ENCODE results near the gene IRF3.
"Not testable (repeated sequence)": the region's sequence is repeated elsewhere in the genome, so short reads cannot be mapped to it uniquely, and the experiment has no call there.

IRF3 gene

DNA sequence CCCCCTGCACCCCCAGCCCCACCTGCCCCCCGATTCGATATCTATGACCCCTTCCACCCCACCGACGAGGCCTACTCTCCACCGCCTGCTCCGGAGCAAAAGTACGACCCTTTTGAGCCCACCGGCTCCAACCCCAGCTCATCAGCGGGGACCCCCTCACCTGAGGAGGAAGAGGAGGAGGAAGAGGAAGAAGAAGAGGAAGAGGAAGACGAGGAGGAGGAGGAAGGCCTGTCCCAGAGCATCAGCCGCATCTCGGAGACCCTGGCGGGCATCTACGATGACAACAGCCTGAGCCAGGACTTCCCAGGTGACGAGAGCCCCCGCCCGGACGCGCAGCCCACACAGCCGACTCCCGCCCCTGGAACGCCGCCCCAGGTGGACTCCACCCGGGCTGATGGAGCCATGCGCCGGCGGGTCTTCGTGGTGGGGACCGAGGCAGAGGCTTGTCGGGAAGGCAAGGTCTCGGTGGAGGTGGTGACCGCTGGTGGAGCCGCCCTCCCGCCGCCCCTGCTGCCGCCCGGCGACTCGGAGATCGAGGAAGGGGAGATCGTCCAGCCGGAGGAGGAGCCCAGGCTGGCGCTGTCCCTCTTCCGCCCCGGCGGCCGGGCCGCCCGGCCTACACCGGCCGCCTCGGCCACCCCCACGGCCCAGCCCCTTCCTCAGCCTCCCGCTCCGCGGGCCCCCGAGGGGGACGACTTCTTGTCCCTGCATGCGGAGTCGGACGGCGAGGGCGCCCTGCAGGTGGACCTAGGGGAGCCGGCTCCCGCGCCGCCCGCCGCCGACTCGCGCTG, 14.4 kb downstream of the IRF3 start:
- H3K4me3 ChIP-seq (ENCODE audit: low read depth, low read length), result no peak overlapping the region

DNA sequence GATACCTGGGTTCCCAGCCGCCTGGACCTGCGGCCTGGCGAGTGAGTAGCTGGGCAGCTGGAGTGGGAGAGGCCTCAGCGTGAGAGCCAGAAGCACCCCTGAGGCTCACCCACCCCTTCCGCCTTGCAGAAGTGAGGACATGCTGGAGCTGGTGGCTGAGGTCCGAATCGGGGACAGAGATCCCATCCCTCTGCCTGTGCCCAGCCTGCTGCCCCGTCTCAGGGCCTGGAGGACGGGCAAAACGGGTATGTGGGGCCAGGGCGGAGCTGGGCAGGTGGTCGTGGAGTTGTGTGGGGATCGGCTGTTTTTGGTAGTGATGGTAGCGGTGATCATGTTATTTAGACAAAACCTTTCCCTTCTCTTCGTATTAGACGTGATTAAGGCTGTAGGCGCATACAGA, 19.1 kb downstream of the IRF3 start:
- H3K4me3 ChIP-seq (ENCODE audit: low read depth, low read length), result no peak overlapping the region

DNA sequence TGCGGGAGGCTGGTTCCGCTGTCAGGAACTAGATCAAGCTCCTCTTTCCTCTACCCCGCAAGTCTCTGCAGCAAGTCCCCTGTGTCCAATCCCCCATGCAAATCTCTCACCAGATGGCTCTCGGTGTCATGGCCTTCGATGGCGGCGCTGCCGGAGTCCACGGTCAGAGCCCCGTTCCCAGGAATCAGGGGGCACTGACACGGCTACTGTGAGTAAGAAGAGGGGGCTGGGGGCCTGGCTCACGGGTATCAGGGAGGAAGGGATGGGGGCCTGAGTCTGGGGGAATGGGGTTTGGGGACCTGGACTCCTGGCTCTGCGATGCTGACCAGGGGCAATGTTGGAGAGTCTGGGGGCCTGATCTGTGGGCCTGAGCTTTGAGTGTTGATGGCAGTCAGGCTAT, 19.7 kb downstream of the IRF3 start:
- H3K4me3 ChIP-seq (ENCODE audit: low read depth, low read length), result no peak overlapping the region

DNA sequence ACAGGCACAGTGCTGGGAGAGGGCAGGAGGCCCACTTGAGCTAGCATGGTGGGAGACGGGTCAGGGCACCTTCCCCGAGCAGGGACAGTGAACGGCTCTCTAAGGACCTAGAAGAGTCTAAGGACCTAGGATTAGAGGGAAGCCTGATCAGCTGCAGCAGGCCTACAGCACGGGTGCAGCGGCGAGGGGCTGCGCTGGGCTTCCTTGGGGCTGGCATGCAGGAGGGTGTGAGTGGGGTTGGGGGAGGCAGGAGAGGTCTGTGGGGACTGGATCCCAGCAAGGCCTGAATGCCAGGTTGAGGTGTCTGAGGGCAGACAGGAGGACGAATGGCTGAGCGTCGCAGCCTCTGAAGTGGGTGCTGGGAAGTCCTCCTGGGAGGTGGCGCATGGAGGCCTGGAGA, 20.1 kb downstream of the IRF3 start:
- H3K4me3 ChIP-seq (ENCODE audit: low read depth, low read length), result no peak overlapping the region

DNA sequence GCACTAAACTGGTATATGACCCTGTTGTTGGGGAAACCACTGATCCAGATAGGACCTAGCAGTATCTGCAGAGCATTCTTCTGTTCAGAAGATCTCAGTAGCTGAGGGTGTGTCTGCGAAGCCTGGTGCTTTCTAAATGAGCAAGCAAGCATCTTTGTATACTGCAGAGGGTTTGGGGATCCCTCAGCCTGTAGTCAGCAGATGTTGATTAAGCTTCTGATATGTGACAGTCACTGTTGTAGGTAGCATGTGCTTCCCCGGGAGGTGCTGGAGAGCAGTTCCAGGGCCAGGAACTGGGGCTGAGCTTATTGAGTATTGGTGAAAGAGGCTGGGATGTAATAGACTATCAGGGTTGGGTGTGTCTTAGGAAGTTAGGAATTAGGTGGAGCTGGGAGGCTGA, 22.2 kb downstream of the IRF3 start:
- no peak overlapping the region for H3K4me3 ChIP-seq (ENCODE audit: low read depth, low read length)

DNA sequence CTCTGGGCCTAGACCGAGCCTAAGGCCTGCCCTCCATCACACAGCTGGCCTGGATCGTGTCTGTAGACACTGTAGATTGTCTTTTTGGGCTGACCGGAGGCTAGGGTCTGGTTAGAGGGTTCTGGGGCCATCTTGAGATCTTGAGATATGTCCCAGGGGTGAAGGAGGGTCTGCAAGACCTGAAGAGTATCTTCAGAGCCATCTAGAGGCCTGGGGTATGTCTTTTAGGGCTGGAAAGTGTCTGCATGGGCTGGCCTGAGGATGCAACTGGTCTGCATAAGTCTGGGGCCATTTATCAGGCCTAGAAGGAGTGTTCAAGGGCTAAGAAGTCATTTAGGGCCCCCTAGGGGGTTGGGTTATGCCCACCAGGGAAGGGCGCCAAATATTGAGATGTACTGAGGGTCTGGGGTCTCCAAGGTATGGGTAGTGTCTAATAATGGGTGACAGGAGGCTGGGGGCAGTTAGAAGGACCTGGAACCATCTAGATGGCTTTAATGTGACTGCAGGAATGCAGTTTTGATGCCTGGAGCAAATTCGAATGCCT, 23.1 kb downstream of the IRF3 start:
- peak overlapping the region; percentile 94 for H3K4me3 ChIP-seq (ENCODE audit: low read depth, low read length)

DNA sequence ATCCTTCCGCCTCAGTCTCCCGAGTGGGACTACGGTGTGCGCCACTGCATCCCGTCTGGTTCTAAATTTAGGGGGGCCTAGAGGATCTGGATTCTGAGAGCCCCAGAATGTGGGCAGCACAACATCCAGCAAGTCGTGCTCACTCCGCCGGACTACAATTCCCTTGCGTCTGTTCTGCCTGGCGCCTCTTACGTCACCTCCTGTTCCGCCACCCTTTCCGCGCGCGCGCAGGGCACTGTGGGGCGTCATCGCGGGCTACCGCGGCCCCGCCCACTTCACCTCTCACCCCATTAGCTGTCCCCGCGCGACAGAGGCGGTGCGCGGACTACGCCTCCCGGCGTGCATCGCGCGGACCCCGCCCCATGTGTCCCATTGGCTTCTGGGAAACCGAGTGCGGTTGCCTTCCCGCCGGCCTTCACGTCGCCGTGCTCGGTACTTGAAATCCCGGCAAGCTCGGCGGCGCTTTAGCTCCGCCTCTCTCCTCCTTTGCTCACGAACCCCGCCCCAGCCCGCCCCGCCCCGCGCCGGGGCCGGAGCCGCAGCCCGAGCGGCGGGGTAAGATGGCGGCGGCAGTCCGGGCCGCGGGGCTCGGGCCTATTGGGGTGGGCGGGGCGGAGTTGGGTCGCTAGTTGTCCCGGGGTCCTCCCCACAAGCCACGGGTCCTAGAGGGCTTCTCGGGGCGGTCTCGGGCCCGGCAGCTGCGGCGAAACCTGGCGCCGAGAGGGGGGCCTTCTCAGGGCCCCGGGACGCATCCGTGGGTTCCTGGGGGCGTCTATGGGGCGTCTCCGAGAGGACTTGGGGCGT, 23.8 kb downstream of the IRF3 start, which contains the start of gene SCAF1:
Gene SCAF1, plus strand, starts transcription at position 522 of the 804 bp plus-strand sequence. CDS start 2,818 bp downstream, outside the sequence.
- H3K4me3 ChIP-seq (ENCODE audit: low read depth, low read length), result peak within 1 kb of the TSS; percentile 94

DNA sequence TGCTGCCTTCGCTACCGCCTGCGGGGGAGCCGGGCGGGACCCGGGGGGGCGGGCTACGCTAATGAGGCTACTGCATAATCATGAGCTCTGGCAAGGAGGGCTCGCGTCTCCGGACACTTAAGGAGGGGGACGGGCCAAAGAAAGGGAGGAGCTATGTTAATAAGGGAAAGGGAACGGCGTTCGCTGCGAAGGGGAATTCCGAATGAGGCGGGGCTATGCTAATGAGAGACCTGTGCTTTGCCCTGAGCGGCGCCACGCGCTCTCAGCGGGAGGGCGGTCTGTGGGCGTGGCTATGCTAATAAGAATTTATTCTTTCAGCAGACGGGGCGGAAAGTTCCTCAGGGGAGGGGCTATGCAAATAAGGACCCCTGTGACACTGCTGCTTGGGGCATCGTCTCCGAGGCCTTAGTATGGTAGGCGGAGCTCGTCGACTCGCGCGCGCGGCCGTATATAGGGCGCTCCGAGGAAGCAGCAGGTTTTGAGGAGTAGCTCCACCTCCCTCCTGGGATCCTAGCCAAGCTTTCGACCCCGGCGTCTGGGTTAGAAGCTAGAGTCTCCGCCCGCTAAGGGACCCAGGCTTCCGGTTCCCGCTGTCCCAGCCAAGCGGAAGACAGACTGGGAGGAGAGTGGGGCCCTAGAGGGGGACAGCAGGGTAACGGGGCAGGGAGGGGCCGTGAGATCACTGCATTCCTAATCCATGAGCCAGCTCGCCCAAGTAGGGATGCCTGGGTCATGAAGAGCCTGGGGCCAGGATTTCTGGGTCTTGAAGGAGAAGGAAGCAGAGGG, 25.4 kb downstream of the IRF3 start, which contains the start of gene RRAS:
Gene RRAS, minus strand, starts transcription at position 31 of the 786 bp plus-strand sequence. CDS start 45 bp downstream, outside the sequence.
- H3K4me3 ChIP-seq (ENCODE audit: low read depth, low read length), result peak within 1 kb of the TSS; percentile 42

DNA sequence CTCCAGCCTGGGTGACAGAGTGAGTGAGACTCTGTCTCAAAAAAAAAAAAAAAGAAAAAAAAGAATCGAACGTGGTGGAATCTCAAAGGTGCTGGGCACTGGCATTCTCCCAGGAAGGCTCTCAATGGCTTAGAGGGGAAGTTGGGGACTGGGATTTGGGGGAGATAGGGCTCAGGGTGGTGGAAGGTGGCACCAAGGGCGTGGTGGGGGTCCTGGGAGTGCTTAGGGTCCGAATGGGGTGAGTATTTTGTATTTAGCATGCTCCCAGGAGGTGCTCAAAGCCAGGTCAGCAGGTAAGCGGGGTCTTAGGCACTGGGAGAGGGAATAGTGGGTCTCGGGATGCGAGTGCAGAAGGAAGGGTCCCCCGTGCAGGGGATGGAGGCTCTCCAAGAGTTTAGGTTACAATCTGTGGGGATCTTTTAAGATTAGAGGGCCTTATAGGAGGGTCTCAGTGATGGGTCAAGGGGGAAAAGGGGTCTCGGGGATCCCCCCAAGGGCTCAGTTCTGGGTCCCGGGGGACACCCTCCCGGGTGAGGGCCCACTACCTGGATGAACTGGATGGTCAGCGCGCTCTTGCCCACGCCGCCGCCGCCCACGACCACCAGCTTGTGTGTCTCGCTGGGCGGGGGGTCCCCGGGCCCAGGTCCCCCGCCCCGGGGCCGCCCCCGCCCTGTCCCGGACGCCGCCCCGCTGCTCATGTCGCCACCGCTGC, 26.1 kb downstream of the IRF3 start:
- H3K4me3 ChIP-seq (ENCODE audit: low read depth, low read length), result peak overlapping the region; percentile 30

DNA sequence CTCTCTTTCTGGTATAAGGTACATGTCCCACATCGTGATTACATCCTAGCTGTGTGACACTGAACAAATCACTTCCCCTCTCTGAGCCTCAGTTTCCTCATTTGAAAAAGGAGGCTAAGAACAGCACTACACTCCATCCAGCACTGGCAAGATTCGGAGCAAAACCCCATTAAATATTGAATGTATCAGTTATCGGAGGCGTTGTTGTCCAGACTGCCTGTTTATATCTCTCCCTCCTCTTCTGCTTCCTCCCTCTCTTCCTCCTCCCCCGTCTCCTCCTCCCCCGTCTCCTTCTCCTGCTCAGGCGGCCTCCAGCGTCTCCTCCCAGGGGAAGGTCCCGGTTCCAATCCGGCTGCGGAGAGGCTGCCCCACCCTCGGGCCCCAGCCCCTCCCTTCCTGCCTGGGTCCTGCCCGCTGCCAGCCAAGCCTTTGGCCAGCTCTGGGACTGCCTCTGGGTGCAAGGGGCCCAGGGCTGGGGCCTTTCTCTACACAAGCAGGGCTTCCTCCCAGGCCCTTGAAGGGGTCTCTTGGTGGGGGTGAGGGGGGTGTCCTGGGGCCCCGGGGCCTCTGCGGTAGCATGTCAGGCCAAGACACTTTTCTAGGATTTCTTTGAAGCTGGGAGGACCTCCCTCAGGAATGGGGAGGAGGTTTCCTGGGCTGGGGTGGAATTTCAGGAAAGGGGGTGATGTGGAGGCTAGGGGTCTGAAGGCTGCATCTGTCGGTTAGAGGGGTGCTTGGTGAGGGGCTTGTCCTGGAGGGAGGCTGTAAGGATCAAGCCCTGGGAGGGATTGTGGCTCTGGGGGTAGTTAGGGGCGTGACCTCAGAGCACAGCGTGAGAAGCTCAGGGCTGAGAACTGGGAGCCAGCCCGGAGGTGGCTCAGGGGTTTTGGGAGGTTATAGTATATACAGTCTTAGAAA, 27.6 kb downstream of the IRF3 start:
- peak overlapping the region; percentile 20 for H3K4me3 ChIP-seq (ENCODE audit: low read depth, low read length)

DNA sequence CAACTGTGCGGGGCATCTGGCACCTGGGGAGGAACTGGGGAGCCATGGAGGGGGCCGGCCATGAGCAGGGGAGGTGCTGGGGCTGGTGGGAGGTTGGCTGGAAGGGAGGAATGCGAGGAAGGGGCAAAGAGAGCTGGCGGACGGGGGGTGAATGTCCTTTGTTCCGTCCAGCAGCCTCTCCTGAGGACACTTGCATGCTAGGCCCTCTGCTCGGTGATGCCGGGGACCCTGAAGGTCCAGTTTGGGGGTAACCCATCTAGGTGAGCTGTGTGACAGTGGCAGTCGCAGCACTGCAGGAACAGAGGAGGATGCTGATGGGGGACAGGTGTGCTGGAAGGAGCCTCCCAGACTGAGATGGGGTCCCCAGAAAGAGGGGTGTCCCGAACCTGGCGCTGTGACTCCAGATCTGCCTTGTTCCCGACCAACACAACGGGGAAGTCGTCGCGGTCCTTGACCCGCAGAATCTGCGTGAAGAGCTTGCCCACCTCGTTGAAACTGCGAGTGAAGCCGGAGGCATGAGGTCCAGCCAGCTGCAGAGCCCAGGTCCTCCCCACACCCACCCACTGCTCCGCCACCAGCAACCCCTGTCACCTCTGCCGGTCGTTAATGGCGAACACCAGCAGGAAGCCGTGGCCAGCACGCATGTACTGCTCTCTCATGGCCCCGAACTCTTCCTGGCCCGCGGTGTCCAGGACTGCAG, 29.3 kb downstream of the IRF3 start:
- H3K4me3 ChIP-seq (ENCODE audit: low read depth, low read length), result no peak overlapping the region

DNA sequence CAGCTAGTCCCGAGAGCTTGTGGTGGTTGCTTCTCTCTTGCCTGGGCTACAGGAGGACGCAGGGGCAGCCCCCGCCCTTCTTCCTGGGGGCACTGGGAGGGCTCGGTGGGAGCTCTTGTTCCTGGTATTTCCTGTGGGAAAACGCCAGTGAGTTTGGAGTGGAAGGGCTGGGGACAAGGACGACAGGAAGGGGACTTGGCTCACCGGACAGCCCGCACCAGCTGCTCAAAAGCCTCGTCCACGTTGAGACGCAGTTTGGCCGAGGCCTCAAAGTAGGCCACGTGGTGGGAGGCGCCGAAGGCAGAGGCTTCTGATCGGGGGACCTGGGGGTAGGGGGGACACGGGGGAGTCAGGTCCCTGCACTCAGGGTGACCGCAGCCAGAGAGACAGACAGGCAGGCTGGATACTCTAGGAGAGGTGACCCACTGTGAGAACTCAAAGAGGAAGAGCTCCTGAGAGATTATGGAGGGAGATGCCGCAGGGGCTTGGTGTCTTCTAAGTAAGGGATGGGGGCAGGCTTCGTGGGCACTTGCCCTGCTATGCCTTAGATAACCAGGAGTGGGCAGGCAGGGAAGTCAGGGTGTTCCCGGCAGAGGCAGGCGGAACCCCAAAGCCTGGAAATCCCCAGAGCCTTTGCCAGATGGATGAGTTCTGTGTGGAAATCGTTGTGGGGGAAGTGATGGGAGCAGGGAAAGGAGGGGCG, 30.0 kb downstream of the IRF3 start:
- H3K4me3 ChIP-seq (ENCODE audit: low read depth, low read length), result no peak overlapping the region

DNA sequence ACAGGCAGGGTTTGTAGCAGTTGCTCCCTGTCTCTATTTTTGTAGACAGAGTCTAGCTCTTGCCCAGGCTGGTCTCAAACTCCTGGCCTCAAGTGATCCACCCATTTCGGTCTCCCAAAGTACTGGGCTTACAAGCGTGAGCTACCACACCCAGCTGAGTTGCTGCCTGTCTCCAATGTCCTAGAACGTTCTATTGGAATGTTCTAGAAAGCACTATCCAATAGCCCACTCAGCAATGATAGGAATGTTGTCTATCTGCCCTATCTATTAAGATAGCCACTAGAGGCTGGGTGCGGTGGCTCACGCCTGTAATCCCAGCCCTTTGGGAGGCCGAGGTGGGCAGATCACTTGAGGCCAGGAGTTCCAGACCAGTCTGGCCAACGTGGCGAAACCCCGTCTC, 32.4 kb downstream of the IRF3 start:
- not testable (repeated sequence) for H3K4me3 ChIP-seq (ENCODE audit: low read depth, low read length)

DNA sequence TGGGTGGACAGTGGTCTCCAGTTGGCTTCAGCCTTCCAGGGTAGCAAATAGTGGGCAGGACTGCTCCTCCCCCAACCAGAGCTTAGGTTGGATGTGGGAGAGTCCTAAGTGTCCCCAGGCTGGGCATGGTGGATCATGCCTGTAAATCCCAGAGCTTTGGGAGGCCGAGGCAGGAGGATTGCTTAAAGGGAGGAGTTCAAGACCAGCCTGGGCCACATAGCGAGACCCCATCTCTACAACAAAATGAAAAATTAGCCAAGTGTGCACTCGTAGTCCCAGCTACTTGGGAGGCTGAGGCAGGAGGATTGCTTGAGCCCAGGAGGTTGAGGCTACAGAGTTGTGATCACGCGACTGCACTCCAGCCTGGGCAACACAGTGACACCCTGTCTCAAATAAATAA, 33.1 kb downstream of the IRF3 start:
- no peak overlapping the region for H3K4me3 ChIP-seq (ENCODE audit: low read depth, low read length)

DNA sequence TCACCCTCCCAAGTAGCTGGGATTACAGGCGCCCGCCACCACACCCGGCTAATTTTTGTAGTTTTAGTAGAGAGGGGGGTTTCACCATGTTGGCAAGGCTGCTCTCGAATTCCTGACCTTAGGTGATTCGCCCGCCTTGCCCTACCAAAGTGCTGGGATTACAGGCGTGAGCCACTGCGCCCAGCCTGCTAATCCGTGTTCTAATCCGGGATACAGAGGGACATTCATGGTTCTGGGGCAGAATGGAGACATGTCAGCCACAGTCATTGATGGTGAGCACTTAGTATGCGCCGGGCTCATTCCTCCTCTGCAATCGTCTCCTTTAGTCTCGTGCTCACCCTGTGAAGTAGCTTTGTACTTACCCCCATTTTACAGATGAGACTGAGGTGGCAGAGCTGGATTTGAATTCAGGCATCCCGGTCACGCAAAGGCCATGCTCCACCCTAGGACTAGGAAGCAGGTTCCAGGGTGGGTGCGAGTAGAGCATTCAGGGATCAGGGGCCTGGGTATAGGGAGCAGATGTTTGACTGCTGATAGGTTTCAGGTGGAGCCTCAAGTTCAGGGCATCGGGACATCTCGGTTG, 34.0 kb downstream of the IRF3 start:
- no peak overlapping the region for H3K4me3 ChIP-seq (ENCODE audit: low read depth, low read length)

DNA sequence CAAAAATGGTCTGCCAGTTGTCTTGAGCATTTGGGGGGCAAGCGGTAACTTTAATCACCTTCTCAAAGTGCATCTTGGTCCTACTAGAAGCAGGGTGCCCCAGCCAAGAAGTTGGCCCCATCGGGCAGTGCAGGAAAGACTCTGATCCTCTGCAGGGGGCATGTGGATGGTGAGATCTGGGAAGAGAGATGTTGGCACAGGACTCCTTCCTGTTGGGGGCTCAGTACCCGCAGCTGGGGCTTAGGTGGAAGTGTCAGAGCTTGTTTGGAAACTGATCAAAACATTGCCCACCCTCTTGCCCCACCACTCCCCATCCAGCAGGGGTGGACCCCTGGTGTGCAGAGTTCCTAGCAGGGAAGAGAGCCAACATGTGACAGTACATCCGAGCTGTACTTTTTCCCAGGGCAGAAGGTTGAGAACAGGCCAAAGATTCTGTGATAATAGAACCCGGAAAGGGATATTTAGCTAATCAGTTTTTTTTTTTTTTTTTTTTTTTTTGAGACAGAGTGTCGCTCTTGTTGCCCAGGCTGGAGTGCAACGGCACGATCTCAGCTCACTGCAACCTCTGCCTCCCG, 34.6 kb downstream of the IRF3 start:
- no peak overlapping the region for H3K4me3 ChIP-seq (ENCODE audit: low read depth, low read length)

DNA sequence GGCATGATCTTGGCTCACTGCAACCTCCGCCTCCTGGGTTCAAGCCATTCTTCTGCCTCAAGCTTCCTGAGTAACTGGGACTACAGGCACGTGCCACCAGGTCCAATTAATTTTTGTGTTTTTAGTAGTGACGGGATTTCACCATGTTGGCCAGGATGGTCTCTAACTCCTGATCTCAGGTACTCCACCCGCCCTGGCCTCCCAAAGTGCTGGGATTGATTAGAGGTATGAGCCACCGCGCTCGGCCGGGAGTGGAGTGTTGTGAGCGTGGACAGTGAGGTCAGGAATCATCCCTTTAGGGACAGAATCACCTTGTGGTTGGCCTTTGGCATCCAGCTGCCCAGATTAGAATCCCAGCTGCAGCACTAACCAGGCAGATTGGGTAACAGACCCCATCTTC, 36.0 kb downstream of the IRF3 start:
- H3K4me3 ChIP-seq (ENCODE audit: low read depth, low read length), result no peak overlapping the region
